C4-2B (cell line): Measurements from ENCODE around the gene SLC25A47.

Source experiments
- CTCF ChIP-seq: fragments of 450-650 bp; conservative IDR thresholded peaks from 2 replicates; pipeline ENCODE4 v1.5.1; 2017; ENCODE audit warnings: mild to moderate bottlenecking
- ZFX ChIP-seq: fragments of 450-650 bp; IDR thresholded peaks from 2 replicates; pipeline ENCODE4 v1.6.1; 2017

- TF ChIP-seq CTCF: no peak
- TF ChIP-seq ZFX: no peak
Measured at GRCh38 chr14:100359881-100360280, 36.7 kb downstream of the SLC25A47 start.
